Endothelial cell of umbilical vein (primary cell): ENCODE data around the gene SPAG17. TPM values are rescaled to one million over a fixed set of nuclear protein-coding genes. Genes with fewer than 3 reads are reported as not detected.

Experiments used
- BruUV-seq: library from RNA; stranded (reverse); fragments of 400-500 nt; replicated peaks from 2 replicates; lab custom pipeline; 2021; lab: Mats Ljungman, UMichigan
- CTCF ChIA-PET: fragments of 300-600, 350-600 bp; sonication (Branson Sonifier 250); formaldehyde crosslinking; loops from one replicate; lab custom pipeline; 2021; ENCODE audit warnings: antibody characterized with exemption, inconsistent platforms; lab: Charles Lee
- POLR2A ChIA-PET: fragments of 300-600, 350-600 bp; sonication (Branson Sonifier 250); formaldehyde crosslinking; loops from one replicate; lab custom pipeline; 2021; ENCODE audit warnings: antibody characterized with exemption, inconsistent platforms; lab: Charles Lee
- DNase-seq: peaks from one replicate; pipeline ENCODE4 v3.0.0-alpha.2; 2011; ENCODE audit warnings: low read depth, low spot score
- FAIRE-seq: peaks from 2 replicates; lab custom pipeline; 2011; peaks lifted over from hg19 to GRCh38; lab: Jason Lieb, UNC
- H2AFZ ChIP-seq: 2 replicates; pipeline ENCODE4 v1.6.0; 2012; ENCODE audit warnings: low read depth, low read length, control low read depth, inconsistent platforms
- H3K27ac ChIP-seq: 2 replicates; pipeline ENCODE4 v1.5.1; 2011; ENCODE audit warnings: low read depth, mild to moderate bottlenecking, control low read depth, low read length, moderate library complexity; ENCODE audit not compliant: insufficient read depth
- H3K27me3 ChIP-seq, 2 experiments: 2 replicates each; pipeline versions ENCODE4 v1.6.0 to v1.6.1; 2011; ENCODE audit warnings: low read length in 2 of 2, mixed read lengths in 1 of 2; ENCODE audit not compliant: control insufficient read depth in 2 of 2, insufficient read depth in 2 of 2
- H3K36me3 ChIP-seq, 2 experiments: 2 replicates in 1 of 2; 3 replicates in 1 of 2; pipeline ENCODE4 v1.5.1; 2011; ENCODE audit warnings: low read length in 2 of 2, mild to moderate bottlenecking in 1 of 2, moderate library complexity in 1 of 2; ENCODE audit not compliant: control insufficient read depth in 2 of 2, insufficient read depth in 2 of 2; ENCODE audit errors: extremely low read depth in 1 of 2
- H3K4me1 ChIP-seq: 3 replicates; pipeline ENCODE4 v1.5.1; 2011; ENCODE audit warnings: mild to moderate bottlenecking, low read length; ENCODE audit not compliant: control insufficient read depth, insufficient read depth; ENCODE audit errors: extremely low read depth
- H3K4me2 ChIP-seq: 2 replicates; pipeline ENCODE4 v1.6.1; 2011; ENCODE audit warnings: low read length, control low read depth, mixed read lengths; ENCODE audit not compliant: insufficient read depth
- H3K4me3 ChIP-seq, 3 experiments: fragments of 200-600 bp in 1 of 3; sonication (generic), shearing (Covaris generic) in 1 of 3; replicated peaks in 1 of 3; 2 replicates each; pipeline ENCODE4 v1.5.1; 2011 to 2016; ENCODE audit warnings: control low read depth in 3 of 3, low read length in 3 of 3, mild to moderate bottlenecking in 2 of 3, inconsistent platforms in 1 of 3, low read depth in 1 of 3, moderate library complexity in 1 of 3; ENCODE audit not compliant: insufficient read depth in 1 of 3
- H3K79me2 ChIP-seq: 2 replicates; pipeline ENCODE4 v1.6.0; 2012; ENCODE audit warnings: low read length, inconsistent platforms; ENCODE audit not compliant: control insufficient read depth, insufficient read depth
- H3K9ac ChIP-seq: replicated peaks from 2 replicates; pipeline ENCODE3; 2011; ENCODE audit warnings: low read length, control low read depth; ENCODE audit not compliant: insufficient read depth; ENCODE audit errors: extremely low read depth
- H3K9me1 ChIP-seq: replicated peaks from 3 replicates; pipeline ENCODE4 v1.6.0; 2011; ENCODE audit warnings: mild to moderate bottlenecking, low read length; ENCODE audit not compliant: control insufficient read depth, insufficient read depth; ENCODE audit errors: extremely low read depth
- H3K9me3 ChIP-seq: replicated peaks from 2 replicates; pipeline ENCODE4 v1.5.1; 2012; ENCODE audit warnings: low read length, inconsistent platforms; ENCODE audit not compliant: control insufficient read depth, insufficient read depth
- H4K20me1 ChIP-seq: replicated peaks from 2 replicates; pipeline ENCODE3; 2011; ENCODE audit warnings: mild to moderate bottlenecking, low read length; ENCODE audit not compliant: control insufficient read depth, insufficient read depth; ENCODE audit errors: extremely low read depth
- CTCF ChIP-seq, 2 donors: IDR thresholded peaks; 1 replicate in 1 of 2; 2 replicates in 1 of 2; pipeline ENCODE4 v1.5.1; 2011; ENCODE audit warnings: low read length in 2 of 2, mild to moderate bottlenecking in 2 of 2, moderate library complexity in 2 of 2, control low read depth in 1 of 2, inconsistent platforms in 1 of 2, low read depth in 1 of 2; ENCODE audit not compliant: insufficient read depth in 1 of 2; ENCODE audit errors: extremely low read depth in 1 of 2
- EZH2 ChIP-seq: IDR thresholded peaks from 2 replicates; pipeline ENCODE4 v1.6.1; 2012; ENCODE audit warnings: borderline replicate concordance, low read depth, mild to moderate bottlenecking, moderate library complexity, low read length, inconsistent platforms; ENCODE audit not compliant: severe bottlenecking
- FOS ChIP-seq: IDR thresholded peaks from 2 replicates; pipeline ENCODE4 v1.6.1; 2011; ENCODE audit warnings: mild to moderate bottlenecking, low read length, moderate library complexity, borderline replicate concordance; ENCODE audit not compliant: insufficient read depth
- JUN ChIP-seq: IDR thresholded peaks from 2 replicates; pipeline ENCODE4 v1.6.1; 2011; ENCODE audit warnings: borderline replicate concordance, low read depth; ENCODE audit not compliant: insufficient read length, insufficient read depth
- MAX ChIP-seq: IDR thresholded peaks from 2 replicates; pipeline ENCODE4 v1.6.1; 2011; ENCODE audit not compliant: insufficient read depth, insufficient read length
- POLR2A ChIP-seq: IDR thresholded peaks from 2 replicates; pipeline ENCODE4 v1.6.1; 2012; ENCODE audit warnings: low read depth, mild to moderate bottlenecking, control low read depth, low read length
- POLR2AphosphoS5 ChIP-seq: IDR thresholded peaks from 2 replicates; pipeline ENCODE4 v1.6.1; 2012; ENCODE audit warnings: low read depth, mild to moderate bottlenecking, control low read depth, low read length, moderate library complexity; ENCODE audit not compliant: insufficient read depth
- dilution Hi-C: fragments of 300-500 bp; cut with MboI; formaldehyde crosslinking; loops from one replicate; pipeline ENCODE4 v1.15.0; 2019; ENCODE audit warnings: low sequenced_read_pairs; ENCODE audit not compliant: extremely low pct_ligation_motif_present
- intact Hi-C: fragments of 100-400 bp; cut with micrococcal nuclease; formaldehyde crosslinking; loops from one replicate; pipeline ENCODE4 v1.10.0; 2022
- polyA plus RNA-seq, 4 experiments: library from polyadenylated mRNA; depleted of rRNA in 3 of 4; stranded (reverse) in 3 of 4; unstranded in 1 of 4; fragments of >200 nt; gene quantifications; 2 replicates each; pipeline versions ENCODE4 v1.2.1 to v1.2.3, GENCODE V29; 2011 to 2012; ENCODE audit warnings: missing spikeins in 1 of 4
- total RNA-seq: library from RNA; stranded (reverse); gene quantifications from 2 replicates; pipeline ENCODE4 v1.2.3, GENCODE V29; 2021

SPAG17 gene
- total and polyA plus RNA-seq, 2 donors (not counting 3 experiments of a cell fraction or from before 2014, with no cell fraction given), result not detected

GRCh38 chr1:118028267-118028666 is 156.8 kb downstream of the SPAG17 start:
- H3K4me3 ChIP-seq, result no peak overlapping the region
- H3K9ac ChIP-seq, result no peak overlapping the region
- no peak for TF ChIP-seq POLR2A
- dilution Hi-C loops (no loop called here), intact Hi-C loops (no loop called here)
- H3K9me3 ChIP-seq, result no peaks in the 10 kb centered on the region
- no peak overlapping the region for H3K27ac ChIP-seq
- H3K79me2 ChIP-seq, result no peaks in the 10 kb centered on the region
- ChIA-PET POLR2A (no interaction called here), CTCF (interaction anchor here (1.5 kb wide), 1 partner anchor 15 kb away, joined by 4 read pairs; no protein-coding TSS in a partner anchor)
- no peaks in the 10 kb centered on the region for H3K4me1 ChIP-seq
- BruUV-seq, result no TSS peak
- DNase-seq, result no peak
- peaks cover 0 to 2% of the 10 kb centered on the region in 2 experiments for H3K27me3 ChIP-seq
- H3K36me3 ChIP-seq, result no peaks in the 10 kb centered on the region
- no peaks in the 10 kb centered on the region for H4K20me1 ChIP-seq
- no peaks in the 10 kb centered on the region for H3K9me1 ChIP-seq
- FAIRE-seq, result no peak
- no peak overlapping the region for H2AFZ ChIP-seq
- H3K4me2 ChIP-seq, result no peak overlapping the region

GRCh38 chr1:118023199-118023598 is 161.8 kb downstream of the SPAG17 start:
- H3K9ac ChIP-seq, result no peak overlapping the region
- no peaks in the 10 kb centered on the region for H3K9me1 ChIP-seq
- H3K27me3 ChIP-seq, result no peaks in the 10 kb centered on the region
- H4K20me1 ChIP-seq, result no peaks in the 10 kb centered on the region
- H3K4me3 ChIP-seq, result no peak overlapping the region
- no peaks in the 10 kb centered on the region for H3K36me3 ChIP-seq
- no peaks in the 10 kb centered on the region for H3K9me3 ChIP-seq
- no peaks in the 10 kb centered on the region for H3K79me2 ChIP-seq
- FAIRE-seq (no peak), DNase-seq (no peak)
- H3K4me2 ChIP-seq, result no peak overlapping the region
- H2AFZ ChIP-seq, result no peak overlapping the region
- ChIA-PET POLR2A (no interaction called here), CTCF (no interaction called here)
- H3K27ac ChIP-seq, result no peak overlapping the region
- no peaks in the 10 kb centered on the region for H3K4me1 ChIP-seq
- dilution Hi-C loops, result no loop called here
- TF ChIP-seq POLR2AphosphoS5, result no peak
- TF ChIP-seq POLR2A, result no peak
- no peak for TF ChIP-seq CTCF (IDR thresholded peaks at IDR 0.05; ENCODE audit: extremely low read depth in 1 of 2, insufficient read depth in 1 of 2, low read depth in 1 of 2, low read length in 2 of 2)
- TF ChIP-seq EZH2, result no peak
- TF ChIP-seq MAX, result no peak
- TF ChIP-seq FOS, result no peak
- TF ChIP-seq JUN, result no peak
- no TSS peak for BruUV-seq
- intact Hi-C loops, result no loop called here
